ENCODE measurements around the gene AREL1.

Gene AREL1

DNA sequence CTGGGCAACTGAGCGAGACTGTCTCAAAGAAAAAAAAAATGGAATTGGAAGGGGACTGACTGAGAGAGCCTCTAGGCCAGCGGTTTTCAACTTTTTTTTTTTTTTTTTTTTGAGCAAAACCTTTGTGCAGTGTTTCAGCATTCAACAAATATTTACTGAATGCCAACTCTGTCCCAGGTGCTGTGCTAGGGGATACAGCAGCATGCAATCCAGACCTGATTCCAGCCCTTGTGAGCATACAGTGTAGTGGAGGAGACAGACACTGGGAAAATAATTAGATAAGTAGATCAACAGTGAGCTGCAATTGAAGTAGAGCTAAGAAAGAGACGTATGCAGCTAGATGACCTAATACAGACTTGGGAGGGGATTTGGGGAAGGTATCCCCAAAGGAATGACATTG lies 77.0 kb downstream of the AREL1 start:
- no peak for DNase-seq (ENCODE audit: low read depth)

DNA sequence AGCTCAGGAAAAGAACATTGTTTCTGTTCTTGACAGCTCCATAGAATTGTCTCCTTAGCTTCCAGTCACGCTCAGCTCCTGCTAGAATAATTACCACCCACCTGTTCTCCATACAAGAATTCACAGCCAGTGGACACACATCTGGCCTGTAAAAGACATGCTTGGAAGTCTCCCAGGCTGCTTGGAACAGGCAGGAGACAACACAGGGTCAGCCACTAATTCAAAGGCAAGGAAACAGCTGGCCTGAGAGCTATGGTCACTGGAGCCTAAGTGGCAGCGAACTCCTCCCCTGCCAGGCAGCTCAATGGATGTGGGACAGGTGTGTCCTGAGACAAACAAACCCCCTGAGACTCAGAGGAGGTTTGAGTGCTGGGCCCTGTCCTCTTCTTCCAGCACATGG lies 77.9 kb downstream of the AREL1 start:
- DNase-seq (ENCODE audit: low read depth) = no peak

DNA sequence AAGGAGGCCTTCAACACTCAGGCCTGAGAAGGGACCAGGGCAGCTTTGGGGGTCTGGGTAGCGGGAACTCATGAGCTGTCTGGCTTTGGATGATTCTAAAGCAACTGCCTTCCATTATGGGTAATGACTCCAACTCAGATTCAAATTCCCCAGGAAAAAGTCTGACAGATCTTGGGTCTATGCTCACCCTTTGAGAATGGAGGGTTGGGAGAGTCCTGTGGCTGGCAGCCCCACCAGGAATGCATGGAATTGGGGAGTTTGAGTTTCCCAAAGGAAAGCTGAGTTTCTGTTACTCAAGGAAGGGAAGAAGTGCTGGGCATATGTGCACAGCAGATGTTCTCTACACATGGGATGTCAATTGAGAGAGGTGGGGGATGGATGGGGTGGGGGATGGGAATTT lies 78.4 kb downstream of the AREL1 start:
- no peak for DNase-seq (ENCODE audit: low read depth)

- DNase-seq (ENCODE audit: low read depth) = no peak
Observed at GRCh38 chr14:74630881-74631690, 81.8 kb downstream of the AREL1 start.

GRCh38 chr14:74628418-74628817 lies 84.5 kb downstream of the AREL1 start:
- no peak for DNase-seq (ENCODE audit: low read depth)

GRCh38 chr14:74627076-74627475 lies 85.8 kb downstream of the AREL1 start:
- no peak for DNase-seq (ENCODE audit: low read depth)

- no peak for DNase-seq (ENCODE audit: low read depth)
Observed at GRCh38 chr14:74622257-74622656, 90.6 kb downstream of the AREL1 start.

- no peak for DNase-seq (ENCODE audit: low read depth)
Observed at GRCh38 chr14:74621556-74621955, 91.3 kb downstream of the AREL1 start.

DNA sequence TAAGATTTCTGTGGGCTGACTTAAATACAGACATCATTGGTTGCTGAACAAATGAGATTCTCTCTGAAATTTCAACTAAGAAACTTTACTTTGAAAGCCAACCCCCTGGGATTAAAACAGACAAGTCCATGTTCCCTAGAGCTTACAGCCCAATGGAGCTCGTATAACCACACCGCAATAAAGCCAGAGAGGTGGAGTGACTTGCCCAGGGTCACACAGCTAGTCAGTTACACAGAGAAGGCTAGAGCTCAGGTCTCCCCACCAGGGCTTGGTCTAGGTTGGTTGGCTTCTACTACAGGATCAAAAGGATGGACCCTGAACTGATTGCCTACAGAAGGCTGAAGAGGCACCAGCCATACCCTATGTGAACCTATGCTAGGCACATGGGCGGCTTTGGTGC lies 92.0 kb downstream of the AREL1 start:
- DNase-seq (ENCODE audit: low read depth) = no peak

GRCh38 chr14:74620497-74620921 lies 92.4 kb downstream of the AREL1 start:
- no peak for DNase-seq (ENCODE audit: low read depth)

DNA sequence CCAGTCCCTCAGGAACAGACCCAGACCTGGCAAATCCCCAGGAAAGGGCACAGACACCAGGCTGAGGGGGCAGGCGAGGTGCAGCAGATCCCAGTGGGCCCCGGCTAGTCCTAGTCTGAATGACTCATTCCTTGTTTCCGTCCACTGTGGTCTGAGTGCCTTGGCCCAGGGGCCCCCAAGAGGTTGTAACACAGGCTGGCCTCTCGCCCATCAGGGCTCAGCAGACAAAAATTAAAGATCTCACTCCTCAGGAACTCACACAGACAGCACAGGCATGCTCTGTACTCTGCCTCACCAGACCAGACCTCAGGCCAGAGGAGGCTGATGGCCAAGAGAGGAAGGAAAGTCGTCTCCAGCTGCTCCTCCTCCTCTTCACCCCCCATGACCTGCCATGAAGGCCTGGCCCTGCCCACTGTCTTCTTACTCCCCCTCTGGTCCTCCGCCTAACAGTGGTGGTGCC lies 93.2 kb downstream of the AREL1 start:
- DNase-seq (ENCODE audit: low read depth) = no peak

DNA sequence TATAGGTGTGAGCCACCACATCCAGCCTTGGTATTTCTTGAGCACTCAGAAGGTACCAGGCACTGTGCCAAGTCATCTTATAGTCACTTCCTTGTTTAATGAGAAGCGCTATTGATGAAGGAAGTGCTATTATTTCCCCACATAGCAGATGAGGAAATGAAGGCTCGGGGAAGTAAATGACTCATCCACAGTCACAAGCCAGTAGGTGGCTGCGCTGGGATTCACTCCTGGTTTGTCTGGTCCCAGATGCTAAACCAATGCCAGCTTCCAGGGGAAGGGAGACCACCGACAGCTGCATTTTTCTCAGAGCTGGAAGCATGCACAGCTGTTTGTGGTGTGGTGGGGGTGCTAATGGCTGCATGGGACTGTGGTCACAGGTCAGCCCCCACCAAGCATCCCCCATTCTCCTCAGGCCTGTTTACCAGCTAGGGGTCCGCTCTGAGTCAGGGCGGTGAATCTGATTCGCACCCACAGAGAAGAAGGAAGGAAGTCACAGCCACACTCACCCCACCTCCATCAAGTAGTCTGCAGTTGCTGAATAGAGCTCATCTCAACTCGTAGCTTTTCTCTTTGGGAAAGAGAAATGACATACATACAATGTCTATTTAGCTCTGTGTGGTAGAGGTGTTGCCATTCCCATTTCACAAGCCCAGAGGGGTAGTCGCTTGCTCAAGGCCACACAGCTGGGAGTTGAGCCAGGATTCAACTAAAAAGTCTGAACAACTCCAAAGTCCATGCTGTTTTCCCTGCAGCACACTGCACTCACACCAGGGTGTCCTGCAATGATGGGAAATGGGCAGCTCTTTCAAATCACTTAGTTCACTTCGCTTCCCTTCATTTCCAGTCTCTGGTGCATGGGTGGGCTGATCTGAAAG lies 94.6 kb downstream of the AREL1 start:
- DNase-seq (ENCODE audit: low read depth) = peak; percentile 34

- DNase-seq (ENCODE audit: low read depth) = no peak
Observed at GRCh38 chr14:74616996-74617700, 95.7 kb downstream of the AREL1 start.

DNA sequence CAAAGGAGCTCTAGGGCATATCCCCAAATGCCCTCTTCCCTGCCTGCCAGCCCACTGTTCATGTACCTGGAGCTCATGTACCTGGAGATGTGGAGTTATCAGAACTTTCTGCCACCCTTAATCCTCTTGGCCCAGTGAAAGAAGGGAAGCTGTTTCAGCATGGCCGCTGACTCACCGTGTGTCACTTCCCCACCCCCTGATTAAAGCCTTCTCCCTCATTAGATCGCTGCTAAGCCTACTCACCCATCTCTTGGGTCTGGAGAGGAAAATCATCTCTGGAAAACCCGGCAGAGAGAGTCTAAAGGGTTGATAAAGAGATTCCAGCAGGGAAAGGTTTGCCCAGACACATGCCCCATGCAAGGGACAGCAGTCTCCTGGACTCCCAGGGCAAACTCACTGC lies 96.4 kb downstream of the AREL1 start:
- no peak for DNase-seq (ENCODE audit: low read depth)

GRCh38 chr14:74615735-74616134 lies 97.1 kb downstream of the AREL1 start:
- DNase-seq (ENCODE audit: low read depth) = no peak

- no peak for DNase-seq (ENCODE audit: low read depth)
Observed at GRCh38 chr14:74614508-74615495, 98.1 kb downstream of the AREL1 start.

GRCh38 chr14:74613211-74613914 lies 99.5 kb downstream of the AREL1 start:
- DNase-seq (ENCODE audit: low read depth) = no peak

DNA sequence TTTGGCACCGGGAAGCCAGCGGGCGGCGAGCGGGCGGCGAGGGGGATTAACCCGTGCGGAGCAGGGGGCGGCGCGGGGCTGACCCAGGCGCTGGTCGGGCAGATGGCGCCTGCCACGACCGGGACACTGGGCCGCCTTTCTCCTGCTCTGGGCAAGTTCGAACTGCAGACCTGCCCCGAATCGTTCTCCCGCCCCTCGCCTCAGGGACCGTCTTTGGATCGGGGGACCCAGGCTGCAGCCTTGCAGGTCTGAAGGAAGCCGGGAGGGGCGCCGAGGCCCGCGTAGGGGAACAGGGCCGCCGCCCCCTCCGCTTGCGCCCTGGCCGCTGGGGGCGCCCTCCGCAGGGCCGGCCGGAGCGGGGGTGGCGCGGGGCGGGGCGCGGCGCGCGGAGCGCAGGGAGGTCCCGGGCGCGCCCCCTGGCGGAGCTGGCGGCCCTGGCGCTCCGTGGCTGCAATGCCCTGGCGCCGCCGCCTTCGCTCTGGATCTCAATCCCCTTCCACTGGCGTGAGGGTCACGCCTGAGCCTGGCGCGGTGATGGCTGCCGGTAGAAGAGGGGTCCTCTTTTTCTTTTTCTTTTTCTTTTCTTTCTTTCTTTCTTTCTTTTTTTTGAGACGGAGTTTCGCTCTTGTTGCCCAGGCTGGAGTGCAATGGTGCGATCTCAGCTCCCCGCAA lies 100.4 kb downstream of the AREL1 start:
- peak; percentile 68 for DNase-seq (ENCODE audit: low read depth)

- no peak for DNase-seq (ENCODE audit: low read depth)
Observed at GRCh38 chr14:74611650-74612349, 101.1 kb downstream of the AREL1 start, which contains the start of gene LTBP2. LTBP2 (minus strand) TSS chr14:74612237; CDS start chr14:74611944, 293 bp downstream.

Measured in stimulated activated CD4-positive, alpha-beta T cell treated with anti-CD3 and anti-CD28 coated beads, Interleukin-2, amount 100 ng/mL, for 4 hours (primary cell).